ENCODE measurements around the gene THBS2. TPM values are rescaled to one million over a fixed set of nuclear protein-coding genes. Genes with fewer than 3 reads are reported as not detected.
"Not testable (repeated sequence)": the region's sequence is repeated elsewhere in the genome, so short reads cannot be mapped to it uniquely, and the experiment has no call there.

Gene THBS2
- total RNA-seq: not detected

- no peak within 1 kb of the TSS for H3K4me3 Mint-ChIP-seq
- H3K9me3 Mint-ChIP-seq (ENCODE audit: insufficient read depth): no peaks in the 10 kb centered on the region
- ChIA-PET CTCF (no interaction called here), POLR2A (no interaction called here)
- peaks cover 4% of the 10 kb centered on the region for H3K4me1 Mint-ChIP-seq (ENCODE audit: low read depth)
- H3K36me3 Mint-ChIP-seq (ENCODE audit: low read depth): no peaks in the 10 kb centered on the region
- H3K27me3 Mint-ChIP-seq (ENCODE audit: low read depth): peaks cover 52% of the 10 kb centered on the region
- no peak within 1 kb of the TSS for H3K27ac Mint-ChIP-seq
- DNase-seq (no peak), ATAC-seq (no peak)
These were observed at the start of gene THBS2 for GRCh38 chr6:169253337-169254238. THBS2 (minus strand) TSS chr6:169253846; CDS start chr6:169250784, 3,062 bp downstream.

DNA sequence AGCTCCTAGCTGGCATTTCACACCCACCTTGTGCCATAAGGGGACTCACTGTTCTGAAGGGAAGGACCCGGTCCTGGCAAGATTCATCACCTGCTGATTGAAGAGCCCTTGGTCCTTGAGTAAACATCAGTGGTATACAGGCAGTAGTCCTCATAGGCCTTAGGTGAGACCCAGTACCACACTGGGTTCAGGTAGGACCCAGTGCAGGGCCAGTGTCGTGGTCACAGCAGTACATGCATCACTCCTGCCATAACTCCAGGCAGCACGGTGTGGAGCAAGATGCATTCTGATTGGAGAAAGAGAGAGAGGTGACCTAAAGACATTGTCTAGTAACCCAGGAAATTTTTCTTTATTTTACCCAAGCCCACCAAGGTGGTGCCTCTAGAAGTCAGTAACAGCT is 49.1 kb upstream of the THBS2 start:
- H3K27ac Mint-ChIP-seq: no peak overlapping the region
- DNase-seq (peak; percentile 9), ATAC-seq (no peak)
- ChIA-PET CTCF (no interaction called here), POLR2A (no interaction called here)
- no peaks in the 10 kb centered on the region for H3K36me3 Mint-ChIP-seq (ENCODE audit: low read depth)
- no peaks in the 10 kb centered on the region for H3K4me1 Mint-ChIP-seq (ENCODE audit: low read depth)
- peaks cover 11% of the 10 kb centered on the region for H3K27me3 Mint-ChIP-seq (ENCODE audit: low read depth)
- no peak overlapping the region for H3K4me3 Mint-ChIP-seq
- no peaks in the 10 kb centered on the region for H3K9me3 Mint-ChIP-seq (ENCODE audit: insufficient read depth)

DNA sequence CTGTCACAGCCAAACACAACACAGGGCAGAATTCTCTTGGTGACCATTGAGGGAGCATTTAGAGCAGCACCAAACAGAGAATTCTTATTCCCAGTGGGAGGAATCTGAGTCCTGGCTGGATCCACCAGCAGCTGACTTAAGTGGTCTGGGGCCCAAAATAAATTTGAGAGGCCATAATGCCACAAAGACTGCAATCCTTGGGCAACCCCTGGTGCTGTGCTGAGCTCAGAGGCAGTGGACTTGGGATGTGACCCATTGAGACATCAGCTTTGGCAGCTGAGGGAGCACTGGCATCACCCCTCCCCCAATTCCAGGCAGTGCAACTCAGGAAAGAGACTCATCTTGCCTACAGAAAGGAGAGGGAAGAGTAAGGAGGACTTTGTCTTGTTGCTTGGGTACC is 48.6 kb upstream of the THBS2 start:
- no peaks in the 10 kb centered on the region for H3K4me1 Mint-ChIP-seq (ENCODE audit: low read depth)
- peaks cover 8% of the 10 kb centered on the region for H3K27me3 Mint-ChIP-seq (ENCODE audit: low read depth)
- H3K9me3 Mint-ChIP-seq (ENCODE audit: insufficient read depth): no peaks in the 10 kb centered on the region
- POLR2A ChIA-PET: no interaction called here
- H3K27ac Mint-ChIP-seq: no peak overlapping the region
- CTCF ChIA-PET: no interaction called here
- ATAC-seq (no peak), DNase-seq (peak; percentile 4)
- H3K36me3 Mint-ChIP-seq (ENCODE audit: low read depth): no peaks in the 10 kb centered on the region
- no peak overlapping the region for H3K4me3 Mint-ChIP-seq

GRCh38 chr6:169300916-169301315 is 47.3 kb upstream of the THBS2 start:
- no peak overlapping the region for H3K4me3 Mint-ChIP-seq
- POLR2A ChIA-PET: no interaction called here
- no peaks in the 10 kb centered on the region for H3K4me1 Mint-ChIP-seq (ENCODE audit: low read depth)
- no peaks in the 10 kb centered on the region for H3K36me3 Mint-ChIP-seq (ENCODE audit: low read depth)
- no peak overlapping the region for H3K27ac Mint-ChIP-seq
- peaks cover 10% of the 10 kb centered on the region for H3K27me3 Mint-ChIP-seq (ENCODE audit: low read depth)
- ATAC-seq (no peak), DNase-seq (no peak)
- CTCF ChIA-PET: interaction anchor here (0.6 kb wide), 1 partner anchor 879 kb away, joined by 3 read pairs; no protein-coding TSS in a partner anchor
- no peaks in the 10 kb centered on the region for H3K9me3 Mint-ChIP-seq (ENCODE audit: insufficient read depth)

DNA sequence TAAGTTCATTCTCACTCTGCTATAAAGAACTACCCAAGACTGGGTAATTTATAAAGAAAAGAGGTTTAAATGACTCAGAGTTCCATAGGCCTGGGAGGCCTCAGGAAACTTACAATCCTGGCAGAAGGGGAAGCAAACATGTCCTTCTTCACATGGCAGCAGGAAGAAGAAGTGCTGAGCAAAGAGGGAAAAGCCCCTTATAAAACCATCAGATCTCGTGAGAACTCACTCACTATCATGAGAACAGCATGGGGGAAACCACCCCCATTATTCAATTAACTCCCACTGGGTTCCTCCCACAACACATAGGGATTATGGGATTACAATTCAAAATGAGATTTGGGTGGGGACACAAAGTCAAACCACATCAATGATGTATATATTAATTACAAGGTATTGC is 45.0 kb upstream of the THBS2 start:
- H3K4me1 Mint-ChIP-seq (ENCODE audit: low read depth); POLR2A ChIA-PET; H3K27me3 Mint-ChIP-seq (ENCODE audit: low read depth); H3K9me3 Mint-ChIP-seq (ENCODE audit: insufficient read depth); ATAC-seq; H3K27ac Mint-ChIP-seq; H3K36me3 Mint-ChIP-seq (ENCODE audit: low read depth); CTCF ChIA-PET; H3K4me3 Mint-ChIP-seq: not testable (repeated sequence)
- DNase-seq: peak; percentile 13

DNA sequence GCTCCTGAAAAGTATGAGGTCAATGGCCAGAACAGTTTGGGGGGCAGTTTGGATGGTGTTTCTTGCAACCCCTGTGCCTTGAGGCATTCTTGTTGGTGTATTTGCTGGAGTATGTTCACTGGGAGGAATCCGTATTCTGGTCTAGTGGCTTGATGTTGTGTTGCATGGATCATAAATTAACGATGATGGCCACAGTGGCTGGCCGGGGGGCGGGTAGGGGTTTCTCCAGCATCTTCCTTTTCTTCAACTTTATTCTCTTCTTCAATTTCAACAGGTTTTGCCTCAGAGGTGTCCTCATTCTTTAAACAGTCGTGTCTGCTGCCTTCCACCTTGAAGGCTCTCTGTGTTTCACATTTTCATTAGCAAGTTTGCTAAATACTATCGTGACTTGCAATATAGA is 43.0 kb upstream of the THBS2 start:
- no peak for DNase-seq
- Mint-ChIP-seq H3K27me3 (ENCODE audit: low read depth) (peaks cover 5% of the 10 kb centered on the region), H3K36me3 (ENCODE audit: low read depth) (no peaks in the 10 kb centered on the region), H3K9me3 (ENCODE audit: insufficient read depth) (no peaks in the 10 kb centered on the region), H3K4me3 (no peak overlapping the region), H3K4me1 (ENCODE audit: low read depth) (no peaks in the 10 kb centered on the region), H3K27ac (no peak overlapping the region)
- ChIA-PET CTCF (no interaction called here), POLR2A (no interaction called here)
- ATAC-seq: no peak

GRCh38 chr6:169296170-169296569 is 42.5 kb upstream of the THBS2 start:
- CTCF ChIA-PET: no interaction called here
- Mint-ChIP-seq H3K27ac (no peak overlapping the region), H3K9me3 (ENCODE audit: insufficient read depth) (no peaks in the 10 kb centered on the region), H3K4me1 (ENCODE audit: low read depth) (no peaks in the 10 kb centered on the region), H3K27me3 (ENCODE audit: low read depth) (peaks cover 5% of the 10 kb centered on the region), H3K36me3 (ENCODE audit: low read depth) (no peaks in the 10 kb centered on the region), H3K4me3 (no peak overlapping the region)
- DNase-seq: peak; percentile 2
- POLR2A ChIA-PET: no interaction called here
- ATAC-seq: no peak

DNA sequence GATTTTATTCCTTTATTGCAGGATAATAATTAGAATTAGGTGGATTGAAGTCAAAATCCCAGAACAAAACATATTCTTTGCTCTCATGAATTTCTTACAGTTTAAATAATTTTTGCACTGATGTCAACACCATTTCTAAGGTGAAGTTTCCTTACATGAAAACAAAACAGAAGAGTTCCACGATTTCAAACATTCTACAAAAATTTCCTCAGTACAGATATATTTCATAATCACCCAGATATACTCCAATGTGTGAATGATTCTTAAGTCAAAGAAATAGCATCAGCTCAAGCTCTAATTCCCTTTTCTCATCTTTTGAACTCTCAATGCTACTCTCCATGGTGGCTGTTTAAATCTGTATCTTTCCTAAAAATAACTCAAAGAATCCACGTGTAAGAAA is 39.5 kb upstream of the THBS2 start:
- peaks cover 2% of the 10 kb centered on the region for H3K27me3 Mint-ChIP-seq (ENCODE audit: low read depth)
- no peaks in the 10 kb centered on the region for H3K9me3 Mint-ChIP-seq (ENCODE audit: insufficient read depth)
- ChIA-PET CTCF (no interaction called here), POLR2A (no interaction called here)
- ATAC-seq (no peak), DNase-seq (no peak)
- no peaks in the 10 kb centered on the region for H3K4me1 Mint-ChIP-seq (ENCODE audit: low read depth)
- H3K4me3 Mint-ChIP-seq: no peak overlapping the region
- no peak overlapping the region for H3K27ac Mint-ChIP-seq
- H3K36me3 Mint-ChIP-seq (ENCODE audit: low read depth): no peaks in the 10 kb centered on the region

GRCh38 chr6:169292338-169293124 is 38.9 kb upstream of the THBS2 start:
- DNase-seq (no peak), ATAC-seq (no peak)
- Mint-ChIP-seq H3K4me3 (no peak overlapping the region), H3K4me1 (ENCODE audit: low read depth) (no peaks in the 10 kb centered on the region), H3K27ac (no peak overlapping the region), H3K9me3 (ENCODE audit: insufficient read depth) (no peaks in the 10 kb centered on the region), H3K27me3 (ENCODE audit: low read depth) (peaks cover 2% of the 10 kb centered on the region), H3K36me3 (ENCODE audit: low read depth) (no peaks in the 10 kb centered on the region)
- ChIA-PET POLR2A (no interaction called here), CTCF (no interaction called here)

GRCh38 chr6:169291646-169292337 is 38.1 kb upstream of the THBS2 start:
- ATAC-seq: no peak
- no peak overlapping the region for H3K27ac Mint-ChIP-seq
- no peak for DNase-seq
- H3K9me3 Mint-ChIP-seq (ENCODE audit: insufficient read depth): no peaks in the 10 kb centered on the region
- ChIA-PET CTCF (no interaction called here), POLR2A (no interaction called here)
- no peaks in the 10 kb centered on the region for H3K4me1 Mint-ChIP-seq (ENCODE audit: low read depth)
- no peaks in the 10 kb centered on the region for H3K36me3 Mint-ChIP-seq (ENCODE audit: low read depth)
- H3K27me3 Mint-ChIP-seq (ENCODE audit: low read depth): peaks cover 2% of the 10 kb centered on the region
- H3K4me3 Mint-ChIP-seq: no peak overlapping the region

DNA sequence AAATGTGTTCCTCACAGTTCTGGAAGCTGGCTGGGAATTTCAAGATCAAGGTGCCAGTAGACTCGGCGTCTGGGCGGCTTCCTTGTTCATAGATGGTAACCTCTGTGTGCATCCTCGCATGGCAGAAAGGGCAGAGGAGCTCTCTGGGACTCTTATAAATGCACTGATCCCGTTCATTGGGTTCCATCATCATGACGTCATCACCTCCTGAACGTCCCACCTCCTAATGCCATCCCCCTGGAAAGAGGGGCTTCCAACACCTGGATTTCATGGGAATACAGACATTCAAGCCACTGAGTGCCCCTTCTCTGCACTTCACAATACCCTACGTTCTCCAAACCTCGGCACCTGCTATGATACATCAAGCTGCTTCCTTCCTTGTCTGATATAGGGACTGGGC is 37.5 kb upstream of the THBS2 start:
- no peak overlapping the region for H3K4me3 Mint-ChIP-seq
- no peaks in the 10 kb centered on the region for H3K27me3 Mint-ChIP-seq (ENCODE audit: low read depth)
- ATAC-seq (no peak), DNase-seq (no peak)
- H3K36me3 Mint-ChIP-seq (ENCODE audit: low read depth): no peaks in the 10 kb centered on the region
- no peaks in the 10 kb centered on the region for H3K9me3 Mint-ChIP-seq (ENCODE audit: insufficient read depth)
- ChIA-PET CTCF (no interaction called here), POLR2A (no interaction called here)
- no peaks in the 10 kb centered on the region for H3K4me1 Mint-ChIP-seq (ENCODE audit: low read depth)
- no peak overlapping the region for H3K27ac Mint-ChIP-seq
